ENCODE data around the gene NRF1.

GRCh38 chr7:129676017-129676897 lies 64.7 kb downstream of the NRF1 start:
- TF ChIP-seq CTCF (IDR thresholded peaks at IDR 0.05; ENCODE audit: low read length) (no peak), EZH2 (IDR thresholded peaks at IDR 0.05; ENCODE audit: borderline replicate concordance, low read length) (no peak)
